ENCODE data around the gene CAMP. TPM values are rescaled to one million over a fixed set of nuclear protein-coding genes. Genes with fewer than 3 reads are reported as not detected.

CAMP gene
- total RNA-seq, 2 donors from 2014 or later = 2.4 TPM; not detected in 1

DNA sequence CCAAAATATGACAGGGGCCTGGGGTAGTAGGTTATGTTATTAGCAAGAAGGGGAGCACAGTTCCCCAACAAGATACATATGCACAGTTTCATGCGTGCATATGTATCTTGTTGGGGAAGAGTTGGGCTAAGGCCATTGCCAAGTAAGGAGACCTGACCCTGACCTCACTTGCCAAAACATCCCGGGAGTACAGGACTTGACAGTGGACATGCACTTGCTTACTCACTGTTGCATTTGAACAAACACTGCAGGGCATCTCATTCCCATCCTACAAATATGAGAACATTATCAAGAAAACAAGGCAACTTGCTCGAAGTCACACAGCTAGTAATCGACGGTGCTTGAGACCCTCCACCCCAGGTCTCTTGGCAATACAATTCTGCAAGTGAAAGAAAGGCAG, 4.8 kb upstream of the CAMP start:
- Histone ChIP-seq H3K27me3 (replicated peaks; ENCODE audit: insufficient read depth) (no peaks in the 10 kb centered on the region), H3K9me3 (no peaks in the 10 kb centered on the region), H3K4me1 (replicated peaks) (peaks cover 11% of the 10 kb centered on the region), H3K4me3 (no peak overlapping the region), H3K27ac (no peak overlapping the region), H3K36me3 (no peaks in the 10 kb centered on the region)
- intact Hi-C loops (cut with DNase I) = no loop called here
- DNase-seq (ENCODE audit: low spot score) = no peak
- 83% methylated on average over 5 of the region's 5 CpGs for WGBS
- TF ChIP-seq POLR2A (IDR thresholded peaks at IDR 0.05) (no peak), POLR2AphosphoS5 (IDR thresholded peaks at IDR 0.05) (no peak)
- TF ChIP-seq, protein P1, sequence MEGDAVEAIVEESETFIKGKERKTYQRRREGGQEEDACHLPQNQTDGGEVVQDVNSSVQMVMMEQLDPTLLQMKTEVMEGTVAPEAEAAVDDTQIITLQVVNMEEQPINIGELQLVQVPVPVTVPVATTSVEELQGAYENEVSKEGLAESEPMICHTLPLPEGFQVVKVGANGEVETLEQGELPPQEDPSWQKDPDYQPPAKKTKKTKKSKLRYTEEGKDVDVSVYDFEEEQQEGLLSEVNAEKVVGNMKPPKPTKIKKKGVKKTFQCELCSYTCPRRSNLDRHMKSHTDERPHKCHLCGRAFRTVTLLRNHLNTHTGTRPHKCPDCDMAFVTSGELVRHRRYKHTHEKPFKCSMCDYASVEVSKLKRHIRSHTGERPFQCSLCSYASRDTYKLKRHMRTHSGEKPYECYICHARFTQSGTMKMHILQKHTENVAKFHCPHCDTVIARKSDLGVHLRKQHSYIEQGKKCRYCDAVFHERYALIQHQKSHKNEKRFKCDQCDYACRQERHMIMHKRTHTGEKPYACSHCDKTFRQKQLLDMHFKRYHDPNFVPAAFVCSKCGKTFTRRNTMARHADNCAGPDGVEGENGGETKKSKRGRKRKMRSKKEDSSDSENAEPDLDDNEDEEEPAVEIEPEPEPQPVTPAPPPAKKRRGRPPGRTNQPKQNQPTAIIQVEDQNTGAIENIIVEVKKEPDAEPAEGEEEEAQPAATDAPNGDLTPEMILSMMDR (IDR thresholded peaks at IDR 0.05) = no peak

DNA sequence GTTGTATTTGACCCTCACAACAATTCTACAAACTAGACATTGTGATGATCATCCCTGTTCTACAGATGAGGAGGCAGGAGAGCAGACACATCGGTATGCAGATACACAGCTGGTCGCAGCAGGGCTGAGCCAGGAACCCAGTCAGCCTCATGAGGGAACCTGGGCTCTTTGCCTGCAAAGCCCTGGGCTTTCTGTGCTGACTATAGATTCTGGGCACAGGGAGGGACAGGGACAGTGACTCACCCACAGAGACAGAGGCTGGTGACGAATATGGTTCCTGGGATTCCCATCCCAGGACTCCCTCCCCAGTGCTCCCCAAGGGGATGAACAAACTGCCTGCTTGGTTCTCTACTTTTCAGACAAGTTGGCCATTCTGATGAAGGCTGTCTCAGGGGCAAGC, 3.8 kb upstream of the CAMP start:
- intact Hi-C loops (cut with DNase I) = no loop called here
- H3K4me1 ChIP-seq (replicated peaks) = peaks cover 11% of the 10 kb centered on the region
- H3K27ac ChIP-seq = no peak overlapping the region
- 85% methylated on average over 3 of the region's 3 CpGs for WGBS
- TF ChIP-seq, protein P1 (IDR thresholded peaks at IDR 0.05) = no peak
- no peak for DNase-seq (ENCODE audit: low spot score)
- H3K9me3 ChIP-seq = no peaks in the 10 kb centered on the region
- no peaks in the 10 kb centered on the region for H3K27me3 ChIP-seq (replicated peaks; ENCODE audit: insufficient read depth)
- no peak overlapping the region for H3K4me3 ChIP-seq
- H3K36me3 ChIP-seq = no peaks in the 10 kb centered on the region

DNA sequence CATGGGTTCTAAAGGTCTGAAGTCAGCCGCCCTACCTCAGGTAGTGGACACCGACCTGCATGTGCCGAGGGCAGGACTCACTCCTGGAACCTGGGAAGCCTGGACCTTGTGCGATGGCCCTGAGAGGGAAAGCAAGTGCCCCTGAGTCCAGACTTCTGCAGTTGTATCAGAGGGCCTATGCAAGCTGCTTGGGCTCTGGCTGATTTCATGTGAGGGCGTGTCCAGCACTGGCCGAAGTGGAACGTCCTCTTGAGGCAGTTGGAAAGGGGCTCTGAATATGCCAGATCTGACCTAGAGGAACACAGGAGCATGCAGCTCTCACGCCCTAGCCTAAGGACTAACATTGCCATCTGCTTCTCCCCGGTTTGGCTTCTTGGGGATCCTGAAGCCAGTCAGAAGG, 2.5 kb upstream of the CAMP start:
- H3K4me1 ChIP-seq (replicated peaks) = peaks cover 5% of the 10 kb centered on the region
- no peaks in the 10 kb centered on the region for H3K36me3 ChIP-seq
- no peak for DNase-seq (ENCODE audit: low spot score)
- 89% methylated on average over 9 of the region's 9 CpGs for WGBS
- intact Hi-C loops (cut with DNase I) = no loop called here
- H3K9me3 ChIP-seq = no peaks in the 10 kb centered on the region
- no peak for TF ChIP-seq POLR2AphosphoS5 (IDR thresholded peaks at IDR 0.05)
- no peak for TF ChIP-seq POLR2A (IDR thresholded peaks at IDR 0.05)
- TF ChIP-seq, protein P1 (IDR thresholded peaks at IDR 0.05) = no peak
- H3K4me3 ChIP-seq = no peak overlapping the region
- H3K27me3 ChIP-seq (replicated peaks; ENCODE audit: insufficient read depth) = no peaks in the 10 kb centered on the region
- H3K27ac ChIP-seq = no peak overlapping the region

DNA sequence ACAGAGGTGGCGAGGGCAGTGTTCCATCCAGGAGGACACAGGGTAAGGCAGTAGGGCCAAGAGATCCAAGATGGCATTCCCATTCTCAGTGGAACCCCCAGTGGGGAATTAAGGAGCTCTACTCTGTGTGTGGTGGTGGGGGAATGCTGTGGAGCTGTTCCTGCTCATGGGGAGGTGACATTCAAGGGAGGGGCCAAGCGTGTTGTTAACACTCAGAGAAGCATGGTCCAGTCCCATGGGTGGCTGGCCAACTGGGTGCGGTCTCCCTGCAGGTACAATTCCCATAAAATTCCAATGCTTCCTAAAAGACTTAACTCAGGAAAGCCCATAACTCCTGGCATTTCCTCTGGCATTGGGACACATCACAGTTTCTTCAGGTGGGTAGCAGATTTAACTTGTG, 2.3 kb downstream of the CAMP start:
- DNase-seq (ENCODE audit: low spot score) = no peak
- Histone ChIP-seq H3K9me3 (no peaks in the 10 kb centered on the region), H3K36me3 (no peaks in the 10 kb centered on the region), H3K27ac (no peak overlapping the region), H3K4me3 (no peak overlapping the region), H3K27me3 (replicated peaks; ENCODE audit: insufficient read depth) (no peaks in the 10 kb centered on the region), H3K4me1 (replicated peaks) (no peaks in the 10 kb centered on the region)
- TF ChIP-seq, protein P1 (IDR thresholded peaks at IDR 0.05) = no peak
- TF ChIP-seq POLR2AphosphoS5 (IDR thresholded peaks at IDR 0.05) (no peak), POLR2A (IDR thresholded peaks at IDR 0.05) (no peak)
- WGBS = 84% methylated on average over 3 of the region's 3 CpGs
- intact Hi-C loops (cut with DNase I) = no loop called here

DNA sequence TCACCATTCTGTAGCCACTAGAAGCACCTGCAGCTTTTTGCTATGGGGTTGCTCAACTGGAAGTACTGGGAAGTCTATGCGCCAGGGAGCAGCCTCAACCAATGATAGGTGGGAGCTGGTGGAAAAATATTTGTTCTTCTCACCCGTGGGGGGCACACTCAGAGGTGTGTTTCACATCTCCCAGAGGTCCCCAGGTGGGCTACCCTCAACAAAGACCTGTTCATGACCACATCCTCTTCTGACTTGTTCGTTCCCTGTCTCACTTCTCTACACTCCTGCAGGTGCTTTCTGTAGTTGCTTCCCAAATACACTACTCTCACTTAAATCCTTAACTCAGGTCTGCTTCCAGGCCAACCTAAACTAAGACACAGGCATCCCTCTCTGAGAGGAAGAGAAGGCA, 3.6 kb downstream of the CAMP start:
- H3K4me1 ChIP-seq (replicated peaks) = no peaks in the 10 kb centered on the region
- no peaks in the 10 kb centered on the region for H3K9me3 ChIP-seq
- TF ChIP-seq POLR2A (IDR thresholded peaks at IDR 0.05) (no peak), POLR2AphosphoS5 (IDR thresholded peaks at IDR 0.05) (no peak)
- TF ChIP-seq, protein P1 (IDR thresholded peaks at IDR 0.05) = no peak
- H3K27me3 ChIP-seq (replicated peaks; ENCODE audit: insufficient read depth) = no peaks in the 10 kb centered on the region
- DNase-seq (ENCODE audit: low spot score) = no peak
- no peak overlapping the region for H3K27ac ChIP-seq
- intact Hi-C loops (cut with DNase I) = no loop called here
- H3K36me3 ChIP-seq = no peaks in the 10 kb centered on the region
- WGBS = 53% methylated on average over 3 of the region's 3 CpGs
- no peak overlapping the region for H3K4me3 ChIP-seq
